Activated CD8-positive, alpha-beta memory T cell treated with anti-CD3 and anti-CD28 coated beads, Interleukin-2, amount 50 U/mL, for 4 hours (primary cell): Measurements from ENCODE around the gene KERA.

Experiments used
- DNase-seq: peaks from one replicate; pipeline ENCODE4 v3.0.0-alpha.2; 2020

KERA gene

DNA sequence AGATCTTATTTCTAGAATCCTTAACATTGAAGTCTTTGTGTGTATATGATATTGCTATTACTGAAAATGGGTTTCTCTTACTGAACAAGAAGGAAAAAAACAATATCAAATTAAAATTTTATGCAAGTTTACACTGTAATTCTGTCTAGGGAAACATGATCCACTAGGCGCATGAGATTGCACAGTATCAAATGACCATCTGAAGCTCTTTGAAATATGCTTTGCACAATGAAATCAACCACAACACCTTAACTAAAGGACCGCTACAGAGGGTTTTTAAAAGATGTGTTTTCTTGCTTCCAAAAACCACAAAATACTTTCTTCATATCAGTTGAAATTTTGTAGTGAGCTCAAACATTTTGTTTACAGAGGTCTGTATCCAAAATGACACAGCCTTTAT lies 15.1 kb upstream of the KERA start:
- DNase-seq: no peak

DNA sequence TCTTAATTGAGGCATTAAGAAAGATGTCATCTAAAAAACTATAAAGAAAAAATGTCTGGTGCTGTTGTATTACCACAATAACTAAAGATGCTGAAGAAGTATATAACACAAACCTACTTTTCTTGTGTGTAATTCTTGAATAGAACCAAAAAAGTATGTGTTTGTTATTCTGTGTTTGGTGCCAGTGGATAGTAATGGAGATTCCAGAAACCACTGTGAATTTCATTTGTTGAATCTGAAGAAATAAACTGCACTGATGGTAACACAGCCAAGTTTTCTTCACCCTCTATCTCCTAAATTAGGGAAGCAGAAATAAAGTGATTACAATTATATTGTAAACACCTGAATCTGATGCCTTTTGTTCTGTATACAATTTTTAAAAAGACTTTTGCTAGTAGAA lies 13.1 kb upstream of the KERA start:
- DNase-seq: no peak

DNA sequence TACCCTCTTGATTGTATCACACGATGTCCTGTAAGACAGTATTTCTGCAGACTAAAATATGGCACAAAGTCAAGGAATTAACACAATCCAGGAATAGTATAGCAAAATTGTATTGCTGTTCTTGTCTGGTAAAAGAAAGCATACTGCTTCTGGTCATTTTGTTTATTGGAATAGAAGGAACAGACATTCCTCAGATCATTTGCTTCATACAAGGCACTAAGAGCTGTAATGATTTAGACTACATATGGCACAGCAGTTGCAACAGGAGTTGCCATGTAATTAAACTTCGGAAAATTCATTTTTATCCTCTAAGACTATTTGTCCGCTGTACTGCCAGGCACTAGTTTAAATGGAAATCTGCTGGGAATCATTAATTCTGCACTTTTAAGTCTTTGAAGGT lies 7.6 kb upstream of the KERA start:
- DNase-seq: no peak

DNA sequence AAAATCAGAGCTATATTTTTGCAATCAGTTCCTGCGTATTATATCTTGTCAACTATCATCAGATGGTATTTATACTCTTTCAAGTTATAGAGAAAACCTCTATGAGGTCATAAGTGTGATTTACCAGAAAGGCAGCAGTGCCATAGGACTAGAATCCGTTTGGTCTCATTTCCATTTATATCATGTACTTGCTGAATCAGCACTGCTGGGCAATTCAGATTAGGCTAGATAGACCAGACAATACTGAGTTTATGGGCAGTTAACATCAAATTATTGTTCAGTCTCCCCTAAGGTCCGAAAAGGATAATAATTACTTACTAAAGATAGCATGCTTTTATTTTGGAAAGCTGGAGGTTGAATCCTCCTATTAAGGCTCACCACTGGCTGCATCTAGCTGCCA lies 6.8 kb upstream of the KERA start:
- no peak for DNase-seq

DNA sequence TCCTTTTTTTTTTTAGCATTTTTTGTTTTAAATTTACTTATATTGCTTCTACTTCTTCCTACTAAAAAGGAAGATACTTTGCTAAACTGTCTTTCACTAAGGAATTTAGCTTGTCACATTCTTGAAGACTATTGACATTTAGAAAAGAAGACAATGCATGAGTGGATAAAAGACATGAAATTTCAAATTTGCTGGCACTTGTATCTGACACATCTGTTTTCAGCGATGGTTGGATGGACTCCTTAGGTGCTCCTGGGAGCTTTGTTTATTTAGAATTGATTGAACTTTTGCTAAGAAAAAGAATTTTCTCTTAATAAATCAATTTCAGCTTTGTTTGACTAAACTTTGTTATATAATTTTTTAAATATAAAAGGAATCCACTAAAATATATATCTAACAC lies 3.3 kb upstream of the KERA start:
- no peak for DNase-seq

DNA sequence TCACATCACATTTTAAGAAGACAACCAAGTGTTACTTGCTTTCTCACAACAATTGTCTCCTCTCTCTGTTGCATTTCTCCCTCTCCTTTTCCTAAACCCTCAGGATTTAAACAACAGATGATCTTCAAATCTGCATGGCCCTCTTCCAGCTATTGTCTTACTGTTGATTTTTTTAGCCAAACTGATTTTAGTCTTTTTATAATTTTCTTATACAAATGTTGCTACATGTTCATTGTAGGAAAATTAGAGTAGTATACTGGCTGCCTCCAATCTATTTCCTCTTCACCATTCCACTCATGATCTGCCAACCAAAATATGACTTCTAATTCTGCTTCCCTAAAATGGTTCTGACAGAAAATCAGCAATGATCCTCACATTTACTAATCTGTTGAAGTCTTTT lies 1.4 kb upstream of the KERA start:
- no peak for DNase-seq

DNA sequence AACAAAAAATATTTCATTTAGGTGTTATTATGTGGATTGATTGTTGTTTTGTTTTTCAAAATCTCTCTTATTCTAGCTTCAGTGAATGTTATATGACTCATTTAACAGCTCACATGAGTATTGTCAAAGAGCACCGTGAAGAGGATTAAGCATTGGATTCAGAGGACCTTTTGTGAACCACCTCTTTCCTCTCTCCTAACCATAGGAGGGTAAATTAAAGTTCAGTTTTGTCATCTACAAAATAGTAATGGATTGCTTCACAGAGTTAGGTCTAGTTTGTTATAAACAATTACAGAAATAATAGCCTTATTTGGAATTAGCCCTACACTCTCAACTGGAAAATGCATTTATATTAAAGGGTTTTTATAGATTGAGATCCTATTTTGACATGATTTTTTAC lies 962 bp upstream of the KERA start:
- DNase-seq: no peak

DNA sequence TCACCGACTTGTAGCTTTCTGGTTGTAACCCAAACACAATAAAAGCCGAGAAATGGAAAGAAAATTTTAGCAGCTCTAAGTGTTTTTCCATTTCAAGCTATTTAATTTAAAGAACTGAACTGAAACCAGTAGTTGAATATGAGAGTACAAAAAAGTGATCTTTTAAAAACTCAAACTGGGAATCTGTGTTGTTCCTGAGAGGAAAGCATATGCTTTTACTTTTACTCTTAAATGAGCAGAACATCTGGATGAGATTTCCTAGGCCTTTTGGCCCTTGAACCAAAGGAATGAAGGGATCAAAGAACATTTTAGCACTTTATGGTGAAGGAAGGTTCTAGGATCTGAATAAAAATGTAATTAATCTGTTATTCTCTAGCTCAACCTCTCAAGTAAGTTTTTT lies 1.3 kb downstream of the KERA start:
- no peak for DNase-seq

DNA sequence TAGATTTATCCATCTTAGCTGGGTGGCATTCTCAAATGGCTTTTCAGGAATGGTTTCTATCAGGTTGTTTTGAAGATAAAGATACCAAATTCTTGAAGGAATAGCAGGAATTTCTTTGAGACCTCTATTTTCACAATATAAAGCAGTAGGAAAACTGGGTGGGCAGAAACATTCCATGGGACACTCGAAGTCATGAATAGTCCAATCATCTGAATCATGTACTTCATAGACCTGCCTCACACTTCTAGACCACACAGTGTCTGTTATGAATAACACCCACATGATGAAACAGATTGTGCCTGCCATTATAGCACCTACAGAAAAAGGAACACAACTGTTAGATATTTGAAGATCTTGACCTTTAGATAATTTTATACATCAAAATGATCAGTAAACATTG lies 1.8 kb downstream of the KERA start:
- no peak for DNase-seq

DNA sequence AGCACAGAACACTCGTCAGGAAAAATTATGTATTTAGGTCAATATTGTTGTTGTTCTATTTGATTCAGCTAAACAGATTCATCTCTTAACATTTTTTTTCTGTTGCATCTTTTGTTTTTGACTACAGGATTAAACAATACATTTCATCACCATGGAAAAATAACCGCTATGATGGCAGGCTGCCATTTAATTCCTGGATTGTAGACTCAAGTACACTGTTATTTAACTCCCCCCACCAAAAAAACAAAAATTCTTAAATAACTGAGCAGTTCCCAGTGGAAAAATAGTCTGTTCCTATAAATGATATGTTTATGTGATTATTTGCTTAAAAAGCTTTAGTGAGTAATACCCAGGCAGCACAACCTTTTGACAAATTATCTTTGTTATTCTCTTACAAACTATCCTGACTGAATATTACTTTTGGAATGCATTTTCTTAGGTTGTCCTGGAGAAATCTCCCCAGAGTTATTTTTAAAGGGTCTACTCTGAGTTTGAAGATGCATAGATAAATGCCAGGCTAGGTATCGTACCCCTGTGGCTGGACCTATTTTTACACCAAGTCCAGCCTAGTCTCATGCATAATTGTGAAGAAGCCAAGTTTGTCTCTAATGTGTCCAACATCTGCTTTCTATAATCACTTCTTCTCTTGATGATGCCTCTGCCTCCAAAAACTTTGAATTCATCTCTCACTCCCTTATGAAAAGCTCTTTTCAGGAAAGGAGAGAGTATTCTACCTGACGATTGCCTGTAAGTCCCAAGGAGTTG lies 3.7 kb downstream of the KERA start:
- no peak for DNase-seq

DNA sequence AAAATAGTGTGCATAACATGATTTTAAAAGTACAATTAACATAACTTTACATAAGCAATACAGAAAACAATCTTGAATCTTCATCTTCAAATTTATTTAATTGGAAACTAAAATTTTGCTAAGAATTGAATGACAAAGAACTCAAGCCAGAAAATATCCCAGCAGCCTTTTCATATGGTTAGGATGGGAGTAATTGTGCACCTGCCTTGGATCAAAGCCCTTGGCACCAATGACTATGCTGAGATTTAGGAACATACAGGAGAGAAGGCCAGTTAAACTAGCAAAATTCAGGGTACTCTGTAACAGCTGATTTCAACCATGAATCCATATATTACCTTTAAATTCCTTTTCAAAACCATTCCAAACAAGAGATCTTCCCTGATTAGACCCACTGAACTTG lies 5.8 kb downstream of the KERA start:
- no peak for DNase-seq

DNA sequence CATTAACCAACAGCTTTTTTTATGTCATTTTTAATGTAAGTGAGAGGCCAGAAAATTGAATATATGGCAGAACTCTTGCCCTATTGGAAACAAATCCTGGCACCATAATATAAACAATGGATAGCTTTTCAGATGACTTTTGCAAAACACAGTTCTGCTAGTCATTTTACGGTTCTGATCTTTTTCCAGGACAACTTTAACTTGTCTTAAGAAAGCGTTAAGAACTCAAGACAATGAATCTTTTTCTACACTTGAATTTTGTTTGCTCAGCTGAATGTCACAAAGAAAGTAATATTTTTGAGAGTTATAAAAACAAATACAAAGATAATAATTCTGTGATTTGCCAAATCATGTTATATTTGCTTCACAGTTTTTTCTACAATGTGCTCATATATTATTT lies 13.2 kb downstream of the KERA start:
- DNase-seq: no peak

DNA sequence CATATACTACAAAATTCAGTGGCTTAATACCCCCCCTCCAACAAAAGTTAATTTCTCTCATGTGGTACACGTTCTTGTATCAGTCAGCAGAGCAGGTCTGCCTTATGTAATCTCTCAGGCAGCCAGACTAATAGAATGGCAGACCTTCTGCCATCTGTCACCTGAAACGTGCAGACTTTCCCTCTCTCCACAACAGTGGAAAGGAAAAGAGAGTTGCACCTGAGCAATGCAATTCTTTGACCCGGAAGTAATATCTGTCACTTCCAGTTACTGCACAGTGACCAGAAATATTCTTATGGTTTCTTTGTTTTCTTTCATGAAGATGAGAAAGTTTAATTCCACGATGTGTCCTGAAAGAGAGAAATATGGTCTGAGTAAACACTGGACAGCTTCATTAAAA lies 14.4 kb downstream of the KERA start:
- no peak for DNase-seq

DNA sequence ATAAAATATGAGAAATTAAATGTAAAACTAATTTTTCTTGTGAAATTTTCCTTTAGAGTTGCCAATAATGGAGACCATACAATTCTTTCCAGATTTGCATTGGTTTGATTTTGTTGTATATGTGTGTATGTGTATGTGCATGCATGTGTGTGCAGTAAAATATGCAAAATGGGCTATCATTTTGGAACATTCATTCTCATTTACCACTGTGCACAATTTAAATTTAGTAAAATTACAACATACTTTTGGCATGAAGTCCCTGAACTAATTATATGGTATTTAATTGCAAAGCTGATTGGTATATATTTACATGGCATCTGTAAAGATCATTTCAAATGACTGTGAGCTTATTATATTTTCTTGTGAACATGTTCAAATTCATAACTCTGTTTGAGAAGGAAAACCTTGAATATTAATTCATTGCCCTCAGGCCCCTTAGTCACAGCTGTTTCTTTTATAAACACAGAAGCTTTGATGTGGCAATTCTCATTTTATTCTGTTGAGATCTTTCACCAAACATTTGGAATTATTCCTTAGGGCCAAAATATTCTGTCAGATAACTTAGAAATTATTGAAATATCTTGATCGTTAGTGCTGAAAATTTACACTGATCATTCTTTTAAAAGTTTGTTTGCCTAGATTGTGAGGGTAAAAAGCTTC lies 17.6 kb downstream of the KERA start:
- no peak for DNase-seq

DNA sequence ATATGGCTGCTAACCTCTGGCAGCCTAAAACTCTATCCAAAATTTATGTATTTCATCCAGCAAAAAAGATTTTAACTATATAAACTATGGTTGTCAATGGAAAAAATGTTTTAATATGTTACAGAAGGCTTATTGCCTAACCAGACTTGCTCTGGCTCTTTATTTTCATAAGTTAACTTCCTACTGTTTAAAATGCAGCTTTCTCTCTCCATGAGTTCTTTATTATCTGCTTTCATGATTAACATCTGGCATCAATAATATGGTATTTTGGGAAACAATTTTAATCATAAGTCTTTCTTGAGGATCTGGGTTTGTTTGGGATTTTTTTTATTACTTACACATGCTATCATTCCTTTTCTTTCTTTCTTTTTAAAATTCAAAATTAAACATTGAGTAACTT lies 20.5 kb downstream of the KERA start:
- DNase-seq: no peak

DNA sequence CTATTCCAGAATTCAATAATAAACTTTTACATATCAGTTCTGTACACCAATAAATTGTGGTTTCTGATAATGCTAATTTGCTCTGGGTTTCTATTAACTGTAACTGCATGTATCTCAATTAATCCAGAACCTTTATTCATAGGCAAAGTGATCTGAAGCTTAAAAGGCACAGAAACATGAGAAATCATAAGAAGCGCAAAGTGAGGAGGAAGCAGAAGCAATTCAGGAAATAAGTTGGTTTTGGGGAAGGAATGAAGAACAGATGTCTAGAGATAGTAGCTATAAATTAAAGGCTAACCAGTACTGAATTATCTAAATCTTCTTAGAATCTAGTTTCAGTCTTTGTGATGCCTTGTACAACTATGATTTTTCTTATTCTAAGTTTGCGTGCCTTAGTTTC lies 24.6 kb downstream of the KERA start:
- no peak for DNase-seq

DNA sequence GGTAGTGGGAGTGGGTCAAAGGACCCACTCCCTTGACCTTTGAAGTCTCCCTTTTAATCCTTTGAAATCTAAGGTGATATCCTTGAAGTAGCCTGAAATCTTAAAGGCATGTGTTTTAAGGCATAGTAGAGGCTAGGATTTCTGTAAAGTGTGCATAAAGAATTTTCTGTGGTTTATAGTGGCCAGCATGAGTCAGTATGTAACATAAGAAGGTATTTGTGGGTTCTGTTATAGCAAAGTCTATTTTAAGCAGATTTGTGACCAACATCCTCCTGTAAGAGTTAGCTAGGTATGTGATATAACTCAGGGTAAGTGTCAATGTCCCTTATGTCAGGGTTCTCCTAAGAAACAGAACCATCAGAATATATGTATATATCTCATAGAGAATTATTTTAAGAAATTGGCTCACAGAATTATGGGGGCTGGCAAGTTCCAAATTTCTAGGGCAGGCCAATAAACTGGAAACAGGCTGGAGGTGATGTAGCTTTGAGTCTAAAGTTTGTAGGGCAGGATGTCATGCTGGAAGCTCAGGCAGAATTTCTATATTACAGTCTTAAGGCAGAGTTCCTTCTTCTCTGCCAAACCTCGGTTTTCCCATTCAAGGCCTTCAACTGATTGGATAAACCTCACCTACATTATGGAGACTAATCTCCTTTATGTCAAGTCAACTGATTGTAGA lies 34.4 kb downstream of the KERA start:
- no peak for DNase-seq

DNA sequence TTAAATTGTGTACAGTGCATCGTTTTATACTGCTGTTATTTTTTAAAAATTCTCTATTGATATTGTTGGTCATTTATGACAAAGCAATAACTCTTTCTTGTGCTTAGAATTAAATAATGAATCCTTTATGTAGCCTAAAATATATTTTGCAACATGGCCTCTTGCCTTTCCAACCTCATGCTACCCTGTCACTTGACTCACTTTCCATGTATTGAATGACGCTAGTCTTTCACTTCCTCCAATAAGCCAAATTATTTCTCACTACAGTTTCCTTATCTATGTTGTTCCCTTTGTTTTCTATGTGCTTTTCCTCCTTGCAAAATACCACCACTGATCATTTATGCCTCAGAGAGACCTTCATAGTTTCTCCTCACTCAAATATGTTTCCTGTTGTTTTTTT lies 36.7 kb downstream of the KERA start:
- no peak for DNase-seq

DNA sequence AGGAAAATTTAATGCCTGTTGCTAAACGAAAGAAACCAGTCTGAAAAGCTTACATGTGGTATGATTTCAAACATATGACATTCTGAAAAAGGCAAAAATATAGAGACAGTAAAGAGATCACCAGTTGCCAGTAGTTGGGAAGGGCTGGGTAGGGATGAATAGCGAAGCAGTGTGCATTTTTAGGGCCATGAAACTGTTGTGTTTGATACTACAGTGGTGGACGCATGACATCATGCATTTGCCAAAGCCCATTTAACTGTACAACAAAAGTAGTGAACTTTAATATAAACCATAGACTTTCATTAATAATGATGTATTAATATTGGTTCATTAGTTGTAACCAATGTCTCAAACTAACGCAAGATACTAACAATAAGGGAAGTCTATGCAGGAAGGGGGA lies 38.4 kb downstream of the KERA start:
- no peak for DNase-seq

DNA sequence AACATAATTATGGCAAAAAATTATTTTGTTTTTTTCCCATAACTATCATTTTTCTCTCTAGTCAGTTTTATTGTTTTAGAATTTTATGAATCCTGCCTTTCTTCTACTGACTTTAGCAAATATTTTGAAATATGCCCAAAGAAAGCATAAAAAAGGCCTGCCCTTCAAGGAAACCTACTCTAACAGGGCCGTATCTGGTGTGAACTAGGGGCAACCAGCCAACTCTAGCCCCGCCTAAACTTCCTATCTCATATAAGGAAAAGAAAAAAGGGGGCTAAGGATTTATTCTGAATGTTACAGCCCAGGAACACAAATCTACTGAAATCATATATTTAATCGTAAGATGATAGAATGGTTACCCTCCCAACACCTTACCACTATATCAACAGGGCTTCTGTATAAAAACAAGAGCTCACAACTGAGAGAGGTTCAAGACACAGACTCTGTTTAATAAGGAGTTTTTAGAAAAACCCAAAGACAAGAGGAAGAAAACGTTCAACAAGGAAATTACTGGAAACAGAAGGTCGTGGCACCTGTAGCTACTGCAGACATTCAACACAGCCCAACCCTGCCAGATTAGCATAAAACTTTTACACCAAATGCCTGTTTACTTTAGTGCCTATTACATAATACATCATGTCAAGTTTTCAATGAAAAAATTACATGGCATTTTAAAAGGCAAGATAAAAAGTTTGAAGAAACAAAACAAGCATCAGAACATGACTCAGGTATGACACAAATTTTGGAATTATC lies 40.1 kb downstream of the KERA start:
- no peak for DNase-seq

DNA sequence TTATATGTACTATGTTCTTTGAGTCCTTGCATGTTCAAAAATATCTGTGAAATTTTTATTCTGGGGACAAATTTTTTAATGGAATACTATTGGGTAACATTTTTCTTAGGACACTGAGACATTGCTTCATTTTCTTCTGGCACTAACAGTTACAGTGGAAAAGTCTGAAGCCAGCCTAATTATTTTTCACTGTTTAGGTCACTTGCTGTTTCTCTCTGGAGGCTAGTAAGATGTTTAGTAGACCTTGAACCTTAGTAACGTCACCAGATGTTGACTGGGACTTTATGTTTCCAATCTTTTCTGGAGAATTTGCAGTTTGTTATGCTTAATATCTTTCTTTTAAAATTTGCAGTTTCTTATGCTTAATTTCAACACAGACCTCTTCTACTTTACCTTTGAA lies 40.8 kb downstream of the KERA start:
- no peak for DNase-seq

DNA sequence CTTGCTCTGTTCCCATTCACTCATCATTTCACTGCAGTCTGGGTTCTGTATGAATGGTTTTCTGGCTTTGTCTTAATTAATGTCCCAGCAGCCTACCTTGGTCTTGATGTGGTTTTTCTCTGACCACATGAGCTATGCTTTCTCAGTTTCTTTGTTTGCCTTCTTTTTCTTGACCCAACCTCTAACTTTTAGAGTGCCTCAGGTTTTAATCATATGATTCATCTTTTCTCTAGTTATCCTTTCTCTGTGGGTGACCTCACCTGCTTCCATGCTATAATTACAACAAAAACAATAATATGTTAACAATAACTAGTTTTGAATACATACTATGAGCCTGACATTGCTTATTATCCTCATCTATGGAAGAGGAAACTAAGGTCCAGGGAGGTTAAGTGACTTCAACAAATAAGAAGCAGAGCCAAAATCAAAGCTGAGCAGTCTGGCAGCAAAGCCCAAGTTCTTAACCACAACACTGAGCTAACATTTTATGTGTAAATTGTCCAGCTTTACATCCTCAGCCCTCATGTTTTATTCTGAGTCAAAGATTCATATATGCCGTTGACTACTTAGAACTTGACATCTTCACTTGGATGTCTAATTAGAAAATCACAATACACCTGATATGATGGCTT lies 48.4 kb downstream of the KERA start:
- no peak for DNase-seq
